Measurements from ENCODE around the gene TICAM2.

The TICAM2 gene

GRCh38 chr5:115605436-115605835 lies 3.2 kb upstream of the TICAM2 start:
- Histone ChIP-seq H3K4me2 (ENCODE audit: low read depth, low read length, poor library complexity, severe bottlenecking) (no peak overlapping the region), H4K20me1 (ENCODE audit: low read depth, low read length) (no peaks in the 10 kb centered on the region), H3F3A (ENCODE audit: insufficient read depth) (peaks cover 18% of the 10 kb centered on the region), H3K27ac (ENCODE audit: low read depth, low read length) (no peak overlapping the region), H3K9ac (ENCODE audit: low read length) (no peak overlapping the region), H3K4me3 (ENCODE audit: insufficient read depth, low read length, poor library complexity, severe bottlenecking) (no peak overlapping the region), H3K9me2 (replicated peaks; ENCODE audit: insufficient read depth, low read length) (no peaks in the 10 kb centered on the region), H3K9me3 (ENCODE audit: insufficient read depth, low read length) (no peaks in the 10 kb centered on the region), H3K36me3 (ENCODE audit: low read length) (no peaks in the 10 kb centered on the region), H3K27me3 (ENCODE audit: low read length) (no peaks in the 10 kb centered on the region), H3K79me2 (ENCODE audit: insufficient read depth, low read length) (no peaks in the 10 kb centered on the region; the same call in 1 of the 2 replicates), H2AFZ (ENCODE audit: low read depth, low read length, severe bottlenecking) (no peak overlapping the region)
- TF ChIP-seq EZH2phosphoT487 (conservative IDR thresholded peaks at IDR 0.05; ENCODE audit: low read length), result no peak
- TF ChIP-seq, protein P1, sequence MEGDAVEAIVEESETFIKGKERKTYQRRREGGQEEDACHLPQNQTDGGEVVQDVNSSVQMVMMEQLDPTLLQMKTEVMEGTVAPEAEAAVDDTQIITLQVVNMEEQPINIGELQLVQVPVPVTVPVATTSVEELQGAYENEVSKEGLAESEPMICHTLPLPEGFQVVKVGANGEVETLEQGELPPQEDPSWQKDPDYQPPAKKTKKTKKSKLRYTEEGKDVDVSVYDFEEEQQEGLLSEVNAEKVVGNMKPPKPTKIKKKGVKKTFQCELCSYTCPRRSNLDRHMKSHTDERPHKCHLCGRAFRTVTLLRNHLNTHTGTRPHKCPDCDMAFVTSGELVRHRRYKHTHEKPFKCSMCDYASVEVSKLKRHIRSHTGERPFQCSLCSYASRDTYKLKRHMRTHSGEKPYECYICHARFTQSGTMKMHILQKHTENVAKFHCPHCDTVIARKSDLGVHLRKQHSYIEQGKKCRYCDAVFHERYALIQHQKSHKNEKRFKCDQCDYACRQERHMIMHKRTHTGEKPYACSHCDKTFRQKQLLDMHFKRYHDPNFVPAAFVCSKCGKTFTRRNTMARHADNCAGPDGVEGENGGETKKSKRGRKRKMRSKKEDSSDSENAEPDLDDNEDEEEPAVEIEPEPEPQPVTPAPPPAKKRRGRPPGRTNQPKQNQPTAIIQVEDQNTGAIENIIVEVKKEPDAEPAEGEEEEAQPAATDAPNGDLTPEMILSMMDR (IDR thresholded peaks at IDR 0.05; ENCODE audit: insufficient read depth, low read length, poor library complexity, severe bottlenecking), result no peak

DNA sequence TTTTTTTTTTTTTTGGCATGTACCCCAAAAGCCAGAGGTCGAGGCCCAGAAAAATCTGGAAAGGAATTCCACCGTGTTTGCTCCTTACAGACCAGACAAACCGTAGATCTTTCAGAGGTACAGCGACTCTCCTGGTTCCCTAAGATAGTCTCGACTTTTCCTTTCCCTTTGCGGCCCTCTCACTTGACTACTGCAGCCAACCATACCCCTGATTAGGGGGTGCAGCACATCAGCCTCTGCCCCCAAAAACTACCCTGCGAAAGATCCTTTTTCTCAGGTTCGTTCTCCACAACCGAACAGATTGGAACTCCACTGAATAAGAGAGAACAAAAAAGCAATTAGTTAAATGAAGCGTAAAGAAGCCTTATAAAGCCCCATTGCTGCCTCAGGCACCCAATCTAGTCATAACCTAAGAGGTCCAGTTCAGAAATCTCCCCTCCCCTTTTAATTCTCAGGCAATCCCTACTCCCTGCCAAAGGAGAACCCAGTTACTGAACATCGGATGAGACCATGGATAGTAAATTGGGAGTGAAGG lies 379 bp upstream of the TICAM2 start:
- Histone ChIP-seq H4K20me1 (ENCODE audit: low read depth, low read length) (no peaks in the 10 kb centered on the region), H3F3A (ENCODE audit: insufficient read depth) (peaks cover 11% of the 10 kb centered on the region; the same call in 1 of the 2 replicates), H3K27me3 (ENCODE audit: low read length) (no peaks in the 10 kb centered on the region), H3K27ac (ENCODE audit: low read depth, low read length) (no peak overlapping the region), H3K4me3 (ENCODE audit: insufficient read depth, low read length, poor library complexity, severe bottlenecking) (peak overlapping the region; percentile 46), H2AFZ (ENCODE audit: low read depth, low read length, severe bottlenecking) (no peak overlapping the region), H3K9me3 (ENCODE audit: insufficient read depth, low read length) (no peaks in the 10 kb centered on the region), H3K79me2 (ENCODE audit: insufficient read depth, low read length) (no peaks in the 10 kb centered on the region; the same call in 1 of the 2 replicates), H3K36me3 (ENCODE audit: low read length) (no peaks in the 10 kb centered on the region), H3K9ac (ENCODE audit: low read length) (no peak overlapping the region), H3K4me2 (ENCODE audit: low read depth, low read length, poor library complexity, severe bottlenecking) (peak overlapping the region; percentile 65), H3K9me2 (replicated peaks; ENCODE audit: insufficient read depth, low read length) (no peaks in the 10 kb centered on the region)
- no peak for TF ChIP-seq EZH2phosphoT487 (conservative IDR thresholded peaks at IDR 0.05; ENCODE audit: low read length)
- TF ChIP-seq, protein P1 (IDR thresholded peaks at IDR 0.05; ENCODE audit: insufficient read depth, low read length, poor library complexity, severe bottlenecking), result no peak

DNA sequence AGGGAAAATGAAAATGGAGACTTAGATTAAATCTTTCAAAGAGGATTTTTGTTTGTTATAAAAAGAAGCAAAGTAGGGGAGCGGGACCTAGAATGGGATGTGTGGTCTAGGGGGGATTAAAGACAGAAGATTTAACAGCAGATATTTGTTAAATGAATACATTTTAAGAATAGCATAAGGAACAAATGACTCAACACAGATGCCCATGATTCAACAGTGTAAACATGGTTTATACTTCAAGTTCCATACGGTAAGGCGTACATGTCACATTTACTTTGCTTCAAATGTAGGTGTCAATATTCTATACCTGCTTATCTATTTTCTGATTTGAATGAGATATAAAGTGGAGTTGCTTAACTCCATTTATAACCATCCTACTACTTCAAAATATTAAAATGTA lies 1.5 kb downstream of the TICAM2 start:
- H3K27me3 ChIP-seq (ENCODE audit: low read length), result no peaks in the 10 kb centered on the region
- no peak overlapping the region for H3K9ac ChIP-seq (ENCODE audit: low read length)
- no peaks in the 10 kb centered on the region for H3K9me2 ChIP-seq (replicated peaks; ENCODE audit: insufficient read depth, low read length)
- H3K36me3 ChIP-seq (ENCODE audit: low read length), result no peaks in the 10 kb centered on the region
- no peak for TF ChIP-seq EZH2phosphoT487 (conservative IDR thresholded peaks at IDR 0.05; ENCODE audit: low read length)
- TF ChIP-seq, protein P1 (IDR thresholded peaks at IDR 0.05; ENCODE audit: insufficient read depth, low read length, poor library complexity, severe bottlenecking), result no peak
- peaks cover 11% of the 10 kb centered on the region; the same call in 1 of the 2 replicates for H3F3A ChIP-seq (ENCODE audit: insufficient read depth)
- no peak overlapping the region for H3K27ac ChIP-seq (ENCODE audit: low read depth, low read length)
- no peak overlapping the region for H3K4me3 ChIP-seq (ENCODE audit: insufficient read depth, low read length, poor library complexity, severe bottlenecking)
- no peaks in the 10 kb centered on the region for H3K79me2 ChIP-seq (ENCODE audit: insufficient read depth, low read length)
- no peaks in the 10 kb centered on the region for H4K20me1 ChIP-seq (ENCODE audit: low read depth, low read length)
- H2AFZ ChIP-seq (ENCODE audit: low read depth, low read length, severe bottlenecking), result no peak overlapping the region
- H3K4me2 ChIP-seq (ENCODE audit: low read depth, low read length, poor library complexity, severe bottlenecking), result peak overlapping the region; percentile 65
- H3K9me3 ChIP-seq (ENCODE audit: insufficient read depth, low read length), result no peaks in the 10 kb centered on the region
